ENCODE data around the gene UCHL1. TPM values are rescaled to one million over a fixed set of nuclear protein-coding genes. Genes with fewer than 3 reads are reported as not detected.
A peak's percentile ranks its signal among the peaks of the same experiment; 100 is the strongest.

Gene UCHL1
- total RNA-seq (156 and 158 TPM in 2 replicates), polyA plus RNA-seq (111 and 126 TPM in 2 replicates)

GRCh38 chr4:41256740-41257256 is at the start of gene UCHL1:
TSS of gene UCHL1 (plus strand) at chr4:41256928. CDS start at chr4:41256977, 49 bp downstream.
- H3K36me3 ChIP-seq (replicated peaks; ENCODE audit: insufficient read depth, low read depth), result no peaks in the 10 kb centered on the region
- WGBS (ENCODE audit: low lambda C conversion rate, missing lambda C conversion rate), result 2% methylated on average over 53 of the region's 55 CpGs
- no peaks in the 10 kb centered on the region for H4K20me1 ChIP-seq (ENCODE audit: insufficient read depth, poor library complexity, severe bottlenecking)
- peak within 1 kb of the TSS; percentile 84 for H3K4me3 ChIP-seq
- H3K27me3 ChIP-seq, result peaks cover 45% of the 10 kb centered on the region
- no peak within 1 kb of the TSS for H3K27ac ChIP-seq
- H3K4me2 ChIP-seq, result peak within 1 kb of the TSS; percentile 98
- DNase-seq (ENCODE audit: low spot score), result peak; percentile 76
- no peaks in the 10 kb centered on the region for H3K9me3 ChIP-seq (ENCODE audit: low read depth)
- peaks cover 11% of the 10 kb centered on the region for H3K4me1 ChIP-seq (ENCODE audit: insufficient read depth)
- H2AFZ ChIP-seq, result peak within 1 kb of the TSS; percentile 84
- TF ChIP-seq EZH2phosphoT487 (IDR thresholded peaks at IDR 0.05; ENCODE audit: low read depth, severe bottlenecking, unreplicated experiment), result no peak
- no peaks in the 10 kb centered on the region for H3K9me2 ChIP-seq (replicated peaks; ENCODE audit: insufficient read depth)
- H3K79me2 ChIP-seq, result no peaks in the 10 kb centered on the region

- peaks cover 17% of the 10 kb centered on the region for H4K20me1 ChIP-seq (ENCODE audit: insufficient read depth, poor library complexity, severe bottlenecking)
- H3K4me2 ChIP-seq, result no peak overlapping the region
- TF ChIP-seq EZH2 (IDR thresholded peaks at IDR 0.05; ENCODE audit: borderline replicate concordance), result no peak
- DNase-seq (ENCODE audit: low spot score), result no peak
- H3K79me2 ChIP-seq, result peaks cover 100% of the 10 kb centered on the region
- H3K27me3 ChIP-seq, result no peaks in the 10 kb centered on the region
- H3K36me3 ChIP-seq (replicated peaks; ENCODE audit: insufficient read depth, low read depth), result no peaks in the 10 kb centered on the region
- no peak overlapping the region for H3K27ac ChIP-seq
- H3K4me1 ChIP-seq (ENCODE audit: insufficient read depth), result peaks cover 20% of the 10 kb centered on the region
- H2AFZ ChIP-seq, result no peak overlapping the region
- no peaks in the 10 kb centered on the region for H3K9me2 ChIP-seq (replicated peaks; ENCODE audit: insufficient read depth)
- H3K4me3 ChIP-seq, result no peak overlapping the region
- no peaks in the 10 kb centered on the region for H3K9me3 ChIP-seq (ENCODE audit: low read depth)
These were observed 49.4 kb upstream of the UCHL1 start for GRCh38 chr4:41207291-41207831.

- Histone ChIP-seq H3K27me3 (no peaks in the 10 kb centered on the region), H3K4me1 (ENCODE audit: insufficient read depth) (peaks cover 21% of the 10 kb centered on the region), H3K27ac (no peak overlapping the region), H3K4me2 (peak overlapping the region; percentile 53), H3K36me3 (replicated peaks; ENCODE audit: insufficient read depth, low read depth) (no peaks in the 10 kb centered on the region), H3K9me3 (ENCODE audit: low read depth) (no peaks in the 10 kb centered on the region), H2AFZ (no peak overlapping the region), H3K9me2 (replicated peaks; ENCODE audit: insufficient read depth) (no peaks in the 10 kb centered on the region), H3K79me2 (peaks cover 96% of the 10 kb centered on the region), H4K20me1 (ENCODE audit: insufficient read depth, poor library complexity, severe bottlenecking) (peaks cover 12% of the 10 kb centered on the region), H3K4me3 (no peak overlapping the region)
- TF ChIP-seq EZH2phosphoT487 (IDR thresholded peaks at IDR 0.05; ENCODE audit: low read depth, severe bottlenecking, unreplicated experiment) (no peak), EZH2 (IDR thresholded peaks at IDR 0.05; ENCODE audit: borderline replicate concordance) (no peak), CTCF (IDR thresholded peaks at IDR 0.05; ENCODE audit: poor library complexity) (no peak)
- WGBS (ENCODE audit: low lambda C conversion rate, missing lambda C conversion rate), result 75% methylated on average over 5 of the region's 5 CpGs
- peak; percentile 48 for DNase-seq (ENCODE audit: low spot score)
These were observed 47.5 kb upstream of the UCHL1 start for GRCh38 chr4:41209187-41209586.

- H3K4me2 ChIP-seq, result peak overlapping the region; percentile 53
- H3K36me3 ChIP-seq (replicated peaks; ENCODE audit: insufficient read depth, low read depth), result no peaks in the 10 kb centered on the region
- TF ChIP-seq CTCF (IDR thresholded peaks at IDR 0.05; ENCODE audit: poor library complexity) (no peak), EZH2 (IDR thresholded peaks at IDR 0.05; ENCODE audit: borderline replicate concordance) (no peak)
- H4K20me1 ChIP-seq (ENCODE audit: insufficient read depth, poor library complexity, severe bottlenecking), result peaks cover 5% of the 10 kb centered on the region
- no peak overlapping the region for H3K27ac ChIP-seq
- H3K4me3 ChIP-seq, result no peak overlapping the region
- H2AFZ ChIP-seq, result no peak overlapping the region
- no peaks in the 10 kb centered on the region for H3K27me3 ChIP-seq
- WGBS (ENCODE audit: low lambda C conversion rate, missing lambda C conversion rate), result 92% methylated on average over 9 of the region's 9 CpGs
- H3K9me3 ChIP-seq (ENCODE audit: low read depth), result no peaks in the 10 kb centered on the region
- H3K79me2 ChIP-seq, result peaks cover 88% of the 10 kb centered on the region
- peaks cover 15% of the 10 kb centered on the region for H3K4me1 ChIP-seq (ENCODE audit: insufficient read depth)
- no peaks in the 10 kb centered on the region for H3K9me2 ChIP-seq (replicated peaks; ENCODE audit: insufficient read depth)
- no peak for DNase-seq (ENCODE audit: low spot score)
These were observed 46.8 kb upstream of the UCHL1 start for GRCh38 chr4:41209901-41210300.

Data from hepatocyte (in vitro differentiated cells).